ENCODE measurements around the gene FBXW8.
A peak's percentile ranks its signal among the peaks of the same experiment; 100 is the strongest.

Gene FBXW8

DNA sequence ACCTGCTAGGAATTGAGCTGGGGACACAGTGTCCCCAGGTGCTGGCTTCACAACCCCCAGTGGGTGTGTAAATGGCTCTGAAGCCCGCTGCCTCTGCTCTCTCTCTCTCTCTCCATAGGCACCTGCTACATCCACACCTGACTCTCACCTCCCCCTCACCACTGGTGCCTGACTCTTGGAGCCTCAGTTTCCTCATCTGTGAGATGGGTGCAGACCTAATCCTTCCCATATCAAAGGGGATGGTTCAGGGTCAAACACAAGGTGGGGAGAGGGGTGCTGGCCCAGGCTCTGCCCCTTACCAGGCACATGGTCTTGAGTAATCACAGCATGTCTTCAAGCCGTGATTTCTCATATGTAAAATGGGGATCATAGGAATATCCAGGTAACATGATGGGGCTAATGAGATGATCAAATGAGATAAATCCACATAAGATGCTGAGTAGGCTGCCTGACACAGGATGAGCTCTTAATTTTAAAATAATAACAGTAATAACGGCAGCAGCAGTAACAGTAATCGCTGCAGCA lies 150.9 kb downstream of the FBXW8 start:
- DNase-seq, result no peak

DNA sequence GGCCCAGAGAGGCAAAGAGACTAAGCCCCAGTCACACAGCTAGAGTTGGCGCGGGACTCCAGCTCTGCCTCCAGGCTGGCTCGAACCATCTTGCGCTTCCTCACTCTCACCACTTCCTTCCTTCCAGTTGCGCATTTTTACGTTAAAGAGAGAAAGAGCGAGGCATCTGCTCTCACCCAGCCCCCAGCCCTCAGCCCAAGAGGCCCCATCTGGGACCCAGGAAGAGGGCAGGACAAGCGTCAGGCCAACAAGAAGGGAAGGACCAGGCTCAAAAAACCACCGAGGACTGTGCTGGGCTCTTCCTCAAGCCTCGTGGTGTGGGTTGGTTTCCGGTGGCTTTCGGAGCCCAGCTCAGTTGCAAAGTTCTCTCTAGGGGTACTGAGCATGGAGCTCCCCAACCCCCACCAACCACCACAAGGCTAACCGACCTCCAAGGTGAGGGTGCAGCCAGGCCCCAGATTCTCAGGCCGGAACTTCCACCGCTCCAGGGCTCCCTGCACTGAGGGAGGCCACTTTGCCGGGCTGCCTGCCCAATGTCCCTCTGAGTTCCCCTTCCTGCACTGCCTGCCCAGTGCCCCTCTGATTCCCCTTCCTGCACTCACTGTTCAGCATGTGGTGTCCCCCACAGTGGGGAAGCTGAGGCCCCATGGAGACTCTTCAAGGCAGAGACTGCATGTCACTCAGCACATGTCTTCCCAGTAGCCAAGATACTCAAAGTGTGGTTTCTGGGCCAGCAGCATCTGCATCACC lies 152.6 kb downstream of the FBXW8 start:
- peak; percentile 81 for DNase-seq

DNA sequence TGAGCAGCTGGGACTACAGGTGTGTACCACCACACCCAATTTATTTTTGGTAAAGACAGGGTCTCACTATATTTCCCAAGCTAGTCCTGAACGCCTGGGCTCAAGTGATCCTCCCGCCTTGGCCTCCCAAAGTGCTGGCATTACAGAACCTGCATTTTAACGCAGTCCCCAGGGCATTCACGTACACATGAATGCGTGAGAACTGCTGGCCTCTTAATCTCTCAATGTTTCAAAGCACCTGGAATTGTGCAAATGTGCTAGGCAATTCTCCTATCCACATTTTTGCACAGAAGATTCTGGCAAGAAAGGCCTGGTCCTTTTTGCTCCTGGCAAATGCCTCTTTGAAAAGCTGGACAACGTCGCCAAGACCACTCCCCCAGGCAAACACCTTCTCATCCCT lies 153.3 kb downstream of the FBXW8 start:
- DNase-seq, result no peak

DNA sequence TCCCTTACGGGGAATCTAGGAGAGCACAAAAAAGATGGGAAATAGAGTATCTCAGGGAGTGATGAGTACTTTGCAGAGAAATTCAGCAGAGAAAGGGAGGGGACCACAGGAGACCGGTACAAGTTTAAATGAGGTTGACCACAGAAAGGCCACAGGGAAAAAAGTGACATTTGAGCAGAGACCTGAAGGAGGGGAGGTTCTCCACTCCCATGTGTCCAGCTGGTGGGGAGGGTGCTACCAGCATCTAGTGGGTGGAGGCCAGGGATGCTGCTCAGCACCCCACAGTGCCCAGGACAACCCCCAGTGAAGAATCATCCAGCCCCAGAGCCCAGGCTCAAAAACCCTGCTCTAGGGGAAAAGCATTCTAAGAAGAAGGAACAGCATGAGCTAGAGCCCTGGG lies 153.8 kb downstream of the FBXW8 start:
- DNase-seq, result no peak

DNA sequence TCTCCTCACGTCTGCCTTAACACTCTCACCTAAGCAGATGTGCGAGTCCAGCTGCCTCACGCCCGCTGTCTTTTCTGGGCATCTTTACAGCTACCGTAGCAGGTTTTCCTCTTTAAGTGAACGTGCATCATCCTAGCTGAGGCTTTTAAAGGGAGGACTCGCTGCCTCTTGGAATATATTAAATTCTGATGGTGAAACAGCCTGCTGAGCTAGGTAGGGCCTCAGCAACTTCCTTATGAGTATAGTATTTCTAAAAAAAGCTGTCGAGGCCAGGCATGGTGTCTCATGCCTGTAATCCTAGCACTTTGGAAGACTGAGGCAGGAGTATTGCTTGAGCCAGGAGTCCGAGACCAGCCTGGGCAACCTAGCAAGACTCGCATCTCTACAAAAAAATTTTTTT lies 156.3 kb downstream of the FBXW8 start:
- no peak for DNase-seq

DNA sequence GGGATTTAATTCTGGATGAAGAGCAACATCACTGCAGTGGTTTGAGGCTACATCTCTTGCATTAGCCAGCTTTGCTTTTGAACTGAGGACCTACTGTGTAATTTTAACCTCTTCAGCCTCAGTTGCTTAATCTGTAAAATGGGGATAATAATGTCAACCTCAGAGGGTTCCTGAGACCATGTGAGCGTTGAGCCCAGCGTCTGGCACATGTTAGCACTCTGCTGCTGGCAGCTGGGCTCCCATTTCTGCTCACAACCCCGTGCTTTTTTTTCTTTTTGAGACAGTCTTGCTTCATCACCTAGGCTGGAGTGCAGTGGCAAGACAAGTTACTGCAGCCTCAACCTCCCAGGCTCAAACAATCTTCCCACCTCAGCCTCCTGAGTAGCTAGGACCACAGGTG lies 156.9 kb downstream of the FBXW8 start:
- DNase-seq, result no peak

DNA sequence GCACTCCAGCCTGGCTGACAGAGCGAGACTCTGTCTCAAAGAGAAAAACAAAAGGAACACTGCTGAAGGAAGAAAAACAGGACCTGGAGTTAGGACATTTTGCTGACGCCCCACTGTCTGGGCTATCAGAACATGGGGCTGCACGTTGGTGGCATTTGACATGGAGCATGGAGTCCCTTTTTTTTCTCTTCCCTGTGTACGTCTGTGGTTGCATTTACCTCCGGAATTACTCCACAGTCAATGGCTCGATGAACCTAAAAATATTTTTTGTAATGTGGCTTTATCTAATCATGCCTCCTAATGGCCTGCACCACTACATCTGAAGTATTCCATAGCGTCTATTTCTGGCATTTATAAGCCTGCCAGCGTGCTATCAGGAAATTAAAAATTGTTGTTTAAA lies 157.7 kb downstream of the FBXW8 start:
- DNase-seq, result no peak

DNA sequence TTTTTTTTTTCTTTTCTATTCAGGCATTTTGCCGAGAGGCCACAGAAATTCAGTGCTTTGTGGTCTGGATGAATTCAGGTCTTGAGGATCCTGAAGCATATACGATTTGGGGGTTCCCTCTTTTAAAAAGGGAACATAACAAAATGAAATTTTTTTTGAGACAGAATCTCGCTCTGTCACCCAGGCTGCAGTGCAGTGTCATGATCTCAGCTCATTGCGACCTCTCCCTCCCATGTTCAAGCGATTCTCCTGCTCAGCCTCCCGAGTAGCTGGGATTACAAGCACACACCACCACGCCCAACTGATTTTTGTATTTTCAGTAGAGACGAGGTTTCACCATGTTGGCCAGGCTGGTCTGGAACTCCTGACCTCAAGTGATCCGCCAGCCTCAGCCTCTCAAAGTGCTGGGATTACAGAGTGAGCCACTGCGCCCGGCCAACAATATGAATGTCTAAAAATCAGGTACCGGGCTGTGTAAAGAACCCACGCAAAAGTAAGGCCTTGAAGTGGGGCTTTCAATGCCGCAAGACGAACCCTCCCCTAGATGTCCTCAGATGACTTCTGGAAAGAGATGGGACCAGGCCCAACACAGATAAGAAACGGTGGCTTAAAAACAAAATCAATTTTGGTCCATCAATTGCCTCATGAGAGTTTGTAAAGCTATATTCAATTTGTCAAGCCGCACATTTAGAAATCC lies 158.5 kb downstream of the FBXW8 start:
- DNase-seq, result no peak

DNA sequence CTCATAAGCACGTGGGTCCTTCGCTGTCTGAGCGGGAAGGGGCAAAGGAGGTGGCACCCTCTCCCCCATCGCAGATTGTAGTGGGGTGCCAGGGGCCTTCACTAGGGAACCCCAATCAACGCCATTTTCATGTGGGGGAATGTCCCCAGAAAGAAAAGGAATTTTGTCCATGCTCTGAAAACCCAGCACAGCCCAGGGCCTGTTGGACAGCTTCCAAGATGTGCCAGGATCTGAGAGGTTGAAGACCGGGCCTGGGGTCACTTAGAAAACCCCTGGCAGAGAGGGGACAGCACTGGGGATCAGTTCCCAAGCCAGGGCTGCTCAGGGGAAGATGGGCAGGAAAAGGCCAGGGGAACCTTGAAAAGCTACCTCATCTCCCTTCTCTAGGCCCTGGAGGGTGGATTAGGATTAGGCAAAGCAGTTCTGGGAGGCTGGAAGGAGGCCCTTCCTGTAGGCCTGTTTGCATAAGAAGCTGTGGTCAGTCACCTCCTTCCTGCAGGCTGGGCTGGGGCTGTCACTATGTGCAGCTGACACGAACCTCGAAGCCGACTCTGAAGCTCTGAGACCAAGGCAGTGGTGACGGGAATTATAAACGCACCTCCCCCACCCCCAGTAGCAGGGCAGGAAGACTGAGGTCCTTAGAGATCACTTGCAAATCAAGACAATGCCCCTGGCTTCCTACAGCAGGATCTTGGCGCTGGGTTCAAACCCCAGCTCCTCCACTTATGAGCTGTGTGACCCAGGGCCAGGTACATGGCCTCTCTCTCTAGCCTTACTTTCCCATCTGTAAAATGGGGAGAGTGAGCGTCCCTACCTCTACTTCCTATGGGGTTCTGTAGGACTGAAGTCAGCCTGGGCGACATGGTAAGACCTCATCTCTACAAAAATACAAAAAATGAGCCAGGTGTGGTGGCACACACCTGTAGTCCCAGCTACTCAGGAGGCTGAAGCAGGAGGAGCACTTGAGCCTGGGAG lies 159.5 kb downstream of the FBXW8 start:
- no peak for DNase-seq

DNA sequence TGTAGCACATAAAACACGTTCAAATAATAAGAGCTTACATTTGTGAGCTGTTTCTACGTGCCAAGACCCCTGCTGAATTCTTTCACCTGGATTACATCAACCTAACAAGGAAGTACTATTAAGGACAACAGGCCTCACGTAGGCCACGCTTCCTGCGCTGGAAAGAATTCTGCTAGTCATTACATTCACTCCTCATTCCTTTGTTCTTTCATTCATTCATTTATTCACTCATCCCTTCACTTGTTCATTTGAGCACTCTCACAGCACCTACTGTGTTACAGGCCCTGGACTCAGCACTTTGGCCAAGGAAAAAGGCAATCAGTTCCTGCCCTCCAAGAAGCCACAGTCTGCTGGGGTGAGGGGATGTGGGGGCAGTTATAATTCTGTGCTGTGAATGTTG lies 160.3 kb downstream of the FBXW8 start:
- DNase-seq, result no peak

DNA sequence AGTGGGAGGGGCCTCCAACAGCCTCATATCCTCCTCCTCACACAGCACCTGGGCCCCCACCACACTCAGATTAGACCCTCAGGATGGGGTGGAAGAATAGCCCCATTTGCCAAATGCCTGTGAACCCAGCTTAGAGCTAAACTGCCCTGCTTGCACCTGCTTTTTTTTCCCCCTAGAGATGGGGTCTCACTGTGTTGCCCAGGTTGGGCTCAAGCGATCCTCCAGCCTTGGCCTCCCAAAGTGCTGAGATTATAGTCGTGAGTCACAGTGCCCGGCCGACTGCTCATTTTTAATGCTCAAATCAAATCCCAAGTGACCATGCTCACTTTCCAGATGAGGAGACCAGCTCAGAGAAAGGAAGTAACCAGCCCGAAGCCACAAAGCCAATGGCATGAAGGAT lies 161.4 kb downstream of the FBXW8 start:
- DNase-seq, result no peak

DNA sequence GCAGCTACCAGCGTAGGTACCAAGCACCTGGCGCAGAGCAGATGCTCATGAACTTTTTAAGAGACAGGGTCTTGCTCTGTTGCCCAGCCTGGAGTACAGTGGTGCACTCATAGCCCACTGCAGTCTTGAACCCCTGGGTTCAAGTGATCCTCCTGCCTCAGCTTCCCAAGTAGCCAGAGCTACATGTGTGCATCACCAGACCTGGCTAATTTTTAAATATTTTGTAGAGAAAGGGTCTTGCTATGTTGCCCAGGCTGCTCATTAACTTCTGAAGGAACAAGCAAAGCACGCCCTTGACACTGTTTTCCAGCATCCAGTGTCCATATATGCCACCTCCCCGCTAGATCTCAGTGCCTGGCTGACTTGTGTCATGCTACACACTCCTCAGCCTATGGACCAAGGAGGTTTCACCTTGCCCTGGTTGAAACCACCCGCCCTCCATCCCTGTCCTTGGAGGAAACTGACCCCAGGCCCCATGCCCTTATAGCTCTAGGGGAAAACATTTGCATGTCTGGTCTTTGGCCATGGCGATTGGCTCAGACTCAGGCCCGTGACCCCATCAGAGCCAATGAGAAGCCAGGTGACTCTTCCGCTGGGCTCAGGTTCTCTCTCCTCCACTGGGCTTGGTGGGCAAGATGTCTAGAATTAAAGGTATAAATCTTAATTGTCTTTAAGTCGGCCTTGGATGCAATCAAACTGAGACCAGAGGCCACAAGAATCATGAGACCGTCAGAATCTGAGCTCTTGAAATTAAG lies 162.2 kb downstream of the FBXW8 start:
- DNase-seq, result no peak

DNA sequence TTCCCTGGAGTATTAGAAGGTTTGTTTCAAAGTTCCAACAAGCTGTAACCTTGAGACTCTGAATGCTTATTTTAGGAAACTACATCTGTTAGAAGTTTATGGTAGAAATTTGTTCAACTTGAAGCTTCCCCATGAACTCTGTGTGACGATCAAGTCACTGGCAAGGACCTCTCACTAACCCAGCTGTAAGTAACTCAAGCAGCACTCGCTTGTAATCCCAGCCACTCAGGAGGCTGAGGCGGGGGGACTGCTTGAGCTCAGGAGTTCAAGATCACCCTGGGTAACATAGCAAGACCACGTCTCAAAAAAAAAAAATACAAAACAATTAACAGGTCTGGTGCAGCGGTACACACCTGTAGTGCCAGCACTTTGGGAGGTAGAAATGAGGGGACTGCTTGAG lies 162.9 kb downstream of the FBXW8 start:
- no peak for DNase-seq

DNA sequence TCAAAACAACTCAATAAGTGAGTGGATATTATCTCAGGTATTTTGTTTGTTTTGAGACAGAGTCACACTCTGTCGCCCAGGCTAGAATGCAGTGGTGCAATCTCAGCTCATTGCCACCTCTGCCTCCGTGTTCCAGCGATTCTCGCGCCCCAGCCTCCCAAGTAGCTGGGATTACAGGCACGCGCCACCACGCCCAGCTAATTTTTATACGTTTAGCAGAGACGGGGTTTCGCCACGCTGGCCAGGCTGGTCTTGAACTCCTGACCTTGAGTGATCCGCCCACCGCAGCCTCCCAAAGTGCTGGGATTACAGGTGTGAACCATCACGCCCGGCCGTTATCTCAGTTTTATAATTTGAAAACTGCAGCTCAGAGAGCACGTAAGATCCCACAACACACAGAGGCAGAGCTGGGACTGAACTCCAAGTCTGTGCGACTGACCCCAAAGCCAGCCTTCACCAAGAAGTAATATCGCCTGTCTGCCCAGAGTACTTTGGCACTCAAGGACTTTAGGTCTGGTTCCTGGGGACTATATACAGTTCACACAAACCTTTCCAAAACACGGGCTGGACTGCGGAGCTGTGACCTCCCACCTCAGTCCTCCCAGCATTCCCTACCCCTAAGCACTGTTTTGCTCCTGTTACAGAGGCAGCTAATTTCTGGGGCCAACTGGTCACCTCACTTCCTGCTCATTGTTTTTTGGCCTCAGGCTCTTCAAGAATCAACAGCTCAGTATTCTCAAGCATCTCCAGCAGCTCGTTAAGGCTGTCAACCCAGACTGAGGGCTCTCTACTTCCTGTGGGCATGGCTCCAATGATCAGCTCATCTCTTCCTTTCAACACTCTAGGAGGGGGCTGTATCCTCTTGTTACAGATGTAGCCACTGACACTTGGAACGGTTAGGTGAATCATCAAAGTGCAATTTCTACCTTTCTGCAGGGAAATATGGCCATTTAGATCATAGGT lies 165.9 kb downstream of the FBXW8 start:
- no peak for DNase-seq

DNA sequence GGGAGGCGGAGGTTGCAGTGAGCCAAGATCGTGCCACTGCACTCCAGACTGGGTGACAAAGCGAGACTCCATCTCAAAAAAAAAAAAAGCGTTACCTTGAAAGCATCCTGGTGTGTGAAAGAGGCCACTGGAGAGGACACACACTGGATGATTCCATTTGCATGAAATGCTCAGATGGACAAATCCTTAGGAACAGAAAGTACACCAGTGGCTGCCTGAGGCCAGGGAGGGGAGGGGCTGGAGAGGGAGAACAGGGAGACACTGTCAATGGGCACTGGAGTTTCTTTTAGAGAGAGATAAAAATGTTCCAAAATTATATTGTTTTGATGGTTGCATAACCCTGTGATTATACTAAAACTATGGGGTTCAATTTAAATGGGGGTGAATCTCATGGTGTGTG lies 168.7 kb downstream of the FBXW8 start:
- no peak for DNase-seq

DNA sequence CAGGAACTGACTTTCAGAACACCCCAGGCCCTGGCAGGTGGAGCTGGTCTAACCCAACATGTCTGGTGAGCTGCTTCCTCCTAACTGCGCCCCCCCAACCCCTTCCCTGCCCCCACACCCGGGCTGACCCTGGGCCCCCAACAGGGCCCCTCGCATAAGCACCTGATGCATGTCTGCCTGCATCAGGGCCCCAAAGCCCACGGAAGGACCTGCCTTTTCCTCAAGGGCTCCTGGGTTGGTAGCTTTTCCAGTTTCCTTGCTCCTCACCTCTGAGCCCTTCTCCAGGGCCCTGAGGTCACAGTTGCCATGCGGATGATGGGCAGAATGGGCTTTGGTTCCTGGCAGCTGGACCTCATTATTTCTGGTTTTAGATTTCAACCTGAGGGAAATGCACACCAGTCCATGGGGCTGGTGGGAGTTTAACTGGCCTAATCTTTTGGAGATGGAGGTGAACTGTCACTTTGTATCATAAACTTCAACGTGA lies 170.0 kb downstream of the FBXW8 start:
- no peak for DNase-seq

Measured in activated CD4-positive, alpha-beta T cell treated with anti-CD3 and anti-CD28 coated beads, Interleukin-2, amount 50 U/mL, for 16 hours (primary cell).